ENCODE measurements around the gene INCENP.
"Not testable (repeated sequence)": the region's sequence is repeated elsewhere in the genome, so short reads cannot be mapped to it uniquely, and the experiment has no call there.

Gene INCENP

GRCh38 chr11:62181097-62181496 lies 57.3 kb downstream of the INCENP start:
- no peak for DNase-seq

- no peak for DNase-seq
Observed at GRCh38 chr11:62182147-62182891, 58.5 kb downstream of the INCENP start.

- no peak for DNase-seq
Observed at GRCh38 chr11:62186195-62186594, 62.4 kb downstream of the INCENP start.

- no peak for DNase-seq
Observed at GRCh38 chr11:62190011-62190410, 66.2 kb downstream of the INCENP start, which contains the start of gene SCGB1D1. Gene SCGB1D1 (plus strand): TSS chr11:62190216. CDS start chr11:62190285, 69 bp downstream.

- DNase-seq, result no peak
Observed at GRCh38 chr11:62193952-62194351, 70.1 kb downstream of the INCENP start.

- not testable (repeated sequence) for DNase-seq
Observed at GRCh38 chr11:62195010-62195409, 71.2 kb downstream of the INCENP start.

GRCh38 chr11:62195945-62196344 lies 72.1 kb downstream of the INCENP start:
- no peak for DNase-seq

- not testable (repeated sequence) for DNase-seq
Observed at GRCh38 chr11:62197400-62197799, 73.6 kb downstream of the INCENP start.

GRCh38 chr11:62201376-62201775 lies 77.6 kb downstream of the INCENP start:
- DNase-seq, result no peak

All from NK-92 treated with Interleukin-12 subunit alpha and Interleukin-12 subunit beta, amount 100 ng/mL, for 24 hours (cell line).